LNCAP (cell line): ENCODE measurements around the gene SLC16A8.

Experiments used
- TF ChIP-seq, protein P1 (sequence below): fragments of 450-650 bp; IDR thresholded peaks from 2 replicates; pipeline ENCODE4 v1.5.1; 2017; ENCODE audit warnings: mild to moderate bottlenecking

Gene SLC16A8

DNA sequence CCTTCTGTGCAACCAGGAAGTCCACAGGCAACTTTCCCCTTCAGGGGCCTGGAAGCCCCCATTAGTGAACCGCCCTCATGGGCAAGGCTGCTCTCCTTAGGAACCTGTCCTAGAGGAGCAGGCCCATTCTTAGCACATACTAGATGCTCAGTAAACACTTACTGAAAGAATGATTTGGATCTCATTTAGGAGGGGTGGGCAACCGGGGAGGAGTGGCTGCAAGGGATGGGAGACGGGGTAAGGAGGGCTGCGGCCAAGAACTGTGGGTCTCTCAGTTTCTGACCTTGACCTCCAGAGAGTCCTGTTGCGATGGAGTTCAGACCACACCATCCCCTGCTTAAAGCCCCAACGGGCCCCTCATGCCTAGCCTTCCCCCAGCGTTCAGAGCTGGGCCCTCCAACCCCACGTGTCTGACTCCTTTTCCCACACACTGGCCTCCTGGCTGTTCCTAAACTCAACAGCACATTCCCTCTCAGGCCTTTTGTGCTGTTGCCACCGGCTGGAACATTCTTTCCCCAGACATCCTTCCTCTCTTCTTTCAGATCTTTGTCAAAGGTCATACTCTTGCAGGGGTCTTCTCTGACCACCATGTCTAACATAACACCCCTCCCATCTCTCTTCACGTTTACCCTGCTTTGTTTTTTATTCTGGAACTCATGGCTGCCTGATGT lies 47.5 kb downstream of the SLC16A8 start:
- TF ChIP-seq, protein P1, sequence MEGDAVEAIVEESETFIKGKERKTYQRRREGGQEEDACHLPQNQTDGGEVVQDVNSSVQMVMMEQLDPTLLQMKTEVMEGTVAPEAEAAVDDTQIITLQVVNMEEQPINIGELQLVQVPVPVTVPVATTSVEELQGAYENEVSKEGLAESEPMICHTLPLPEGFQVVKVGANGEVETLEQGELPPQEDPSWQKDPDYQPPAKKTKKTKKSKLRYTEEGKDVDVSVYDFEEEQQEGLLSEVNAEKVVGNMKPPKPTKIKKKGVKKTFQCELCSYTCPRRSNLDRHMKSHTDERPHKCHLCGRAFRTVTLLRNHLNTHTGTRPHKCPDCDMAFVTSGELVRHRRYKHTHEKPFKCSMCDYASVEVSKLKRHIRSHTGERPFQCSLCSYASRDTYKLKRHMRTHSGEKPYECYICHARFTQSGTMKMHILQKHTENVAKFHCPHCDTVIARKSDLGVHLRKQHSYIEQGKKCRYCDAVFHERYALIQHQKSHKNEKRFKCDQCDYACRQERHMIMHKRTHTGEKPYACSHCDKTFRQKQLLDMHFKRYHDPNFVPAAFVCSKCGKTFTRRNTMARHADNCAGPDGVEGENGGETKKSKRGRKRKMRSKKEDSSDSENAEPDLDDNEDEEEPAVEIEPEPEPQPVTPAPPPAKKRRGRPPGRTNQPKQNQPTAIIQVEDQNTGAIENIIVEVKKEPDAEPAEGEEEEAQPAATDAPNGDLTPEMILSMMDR: no peak

DNA sequence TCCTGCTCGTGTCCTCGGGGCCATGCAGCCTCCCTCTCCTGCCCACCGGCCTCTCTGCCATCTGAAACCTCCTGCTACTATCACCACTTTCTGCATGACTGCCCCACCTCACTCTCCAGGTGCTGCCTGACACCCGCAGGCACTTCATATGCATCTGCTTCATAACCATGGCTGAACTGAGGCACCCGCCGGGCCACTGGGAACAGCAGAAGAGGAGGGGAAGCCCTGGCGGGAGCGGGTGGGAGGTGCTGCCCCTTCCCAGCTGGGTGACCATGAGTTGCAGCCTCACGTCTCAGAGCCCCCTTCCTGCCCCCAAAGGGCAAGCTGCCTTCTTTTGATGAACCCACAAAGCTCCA lies 48.5 kb downstream of the SLC16A8 start:
- TF ChIP-seq, protein P1: no peak

DNA sequence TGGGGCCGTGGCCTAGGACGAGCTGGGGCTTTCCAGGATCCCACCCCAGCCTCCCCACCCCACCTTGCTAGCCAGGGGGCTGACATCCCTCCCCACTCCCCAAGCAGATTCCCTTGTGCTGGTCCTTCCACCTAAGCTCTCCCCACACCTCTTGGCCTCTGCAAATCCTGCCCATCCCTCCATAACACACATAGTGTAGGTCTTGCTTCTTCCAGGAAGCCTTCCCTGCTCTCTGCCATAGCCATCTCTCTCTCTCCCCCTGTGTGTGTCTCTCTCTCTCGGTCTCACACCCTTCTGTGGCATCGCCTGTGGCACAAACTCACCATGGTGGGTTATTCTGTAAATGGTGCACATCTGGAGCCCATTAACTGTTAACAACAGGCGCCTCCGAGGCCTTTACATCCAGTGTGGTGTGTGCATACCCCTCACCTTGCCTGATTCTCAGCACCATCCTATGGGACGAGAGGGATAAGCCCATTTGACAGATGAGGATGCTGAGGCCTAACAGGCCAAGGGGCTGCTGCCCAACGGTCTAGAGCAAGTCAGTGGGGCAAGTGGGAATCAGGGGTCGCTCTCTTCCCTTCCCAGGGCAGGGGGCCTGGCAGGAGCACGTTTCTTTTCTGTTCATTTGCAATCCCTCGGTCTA lies 49.0 kb downstream of the SLC16A8 start:
- TF ChIP-seq, protein P1: no peak

DNA sequence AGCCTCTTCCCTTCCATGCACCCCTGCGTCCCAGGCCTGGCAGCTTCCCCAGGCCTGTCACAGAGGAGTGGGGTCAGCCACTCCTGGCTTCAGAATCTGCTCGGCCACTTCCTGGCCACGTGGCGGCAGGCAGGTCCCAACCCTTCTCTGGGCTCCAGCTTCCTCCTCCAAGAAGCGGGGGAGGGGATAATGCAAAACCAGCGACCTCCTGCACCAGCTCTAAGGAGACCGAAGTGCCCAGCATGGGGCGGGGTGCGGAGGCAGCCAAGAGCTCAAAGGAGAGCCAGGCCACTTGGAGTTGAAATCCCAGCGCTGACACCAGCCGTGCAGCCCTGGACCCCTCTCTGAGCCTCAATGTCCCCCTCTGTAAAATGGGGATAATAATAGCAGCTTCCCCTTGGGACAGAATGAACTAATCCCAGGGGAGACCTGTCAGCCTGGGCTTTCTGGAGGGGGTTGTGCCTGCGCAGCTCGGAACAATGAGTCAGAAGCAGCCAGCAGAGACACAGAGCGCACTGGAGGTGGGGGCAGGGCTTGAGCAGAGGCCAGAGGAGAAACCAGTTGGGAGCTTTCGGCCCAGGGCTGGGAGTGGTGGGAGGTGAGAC lies 49.6 kb downstream of the SLC16A8 start:
- TF ChIP-seq, protein P1: no peak

DNA sequence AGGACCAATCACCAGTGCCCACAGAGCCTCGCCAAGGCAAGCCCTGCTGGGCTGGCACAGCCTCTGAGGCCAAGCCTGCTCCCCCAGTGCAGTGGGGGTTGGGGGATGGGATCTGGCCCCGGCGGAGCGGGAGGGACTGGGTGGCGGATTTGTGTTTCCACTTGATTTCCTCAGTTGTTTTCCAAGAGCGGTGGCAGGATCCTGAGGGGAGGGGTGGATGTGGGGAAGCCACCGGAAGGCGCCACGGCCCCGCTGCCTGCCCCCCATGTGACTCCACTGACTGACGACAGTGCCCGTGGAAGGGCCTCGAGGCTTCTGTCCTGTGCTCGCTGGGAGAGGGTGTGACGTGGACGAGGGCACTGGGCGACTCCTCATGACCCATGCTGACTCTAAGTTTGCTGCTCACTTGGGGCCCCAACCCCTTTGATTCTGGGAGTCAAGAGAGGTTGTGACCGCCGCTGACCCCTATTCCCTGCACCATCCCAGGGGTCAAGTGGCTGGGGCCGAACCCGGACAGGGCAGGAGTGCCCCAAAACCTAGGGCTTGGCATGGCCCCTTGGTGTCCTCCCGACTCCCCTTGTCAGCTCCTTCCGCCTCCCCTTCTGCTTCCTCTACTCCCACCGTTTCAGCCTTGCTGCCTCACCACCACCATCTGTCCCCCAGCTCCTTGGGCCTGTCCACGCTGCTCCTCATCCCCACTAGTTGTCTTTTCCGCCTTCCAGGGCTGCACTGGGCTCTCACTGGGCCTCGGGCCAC lies 50.3 kb downstream of the SLC16A8 start:
- TF ChIP-seq, protein P1: no peak

DNA sequence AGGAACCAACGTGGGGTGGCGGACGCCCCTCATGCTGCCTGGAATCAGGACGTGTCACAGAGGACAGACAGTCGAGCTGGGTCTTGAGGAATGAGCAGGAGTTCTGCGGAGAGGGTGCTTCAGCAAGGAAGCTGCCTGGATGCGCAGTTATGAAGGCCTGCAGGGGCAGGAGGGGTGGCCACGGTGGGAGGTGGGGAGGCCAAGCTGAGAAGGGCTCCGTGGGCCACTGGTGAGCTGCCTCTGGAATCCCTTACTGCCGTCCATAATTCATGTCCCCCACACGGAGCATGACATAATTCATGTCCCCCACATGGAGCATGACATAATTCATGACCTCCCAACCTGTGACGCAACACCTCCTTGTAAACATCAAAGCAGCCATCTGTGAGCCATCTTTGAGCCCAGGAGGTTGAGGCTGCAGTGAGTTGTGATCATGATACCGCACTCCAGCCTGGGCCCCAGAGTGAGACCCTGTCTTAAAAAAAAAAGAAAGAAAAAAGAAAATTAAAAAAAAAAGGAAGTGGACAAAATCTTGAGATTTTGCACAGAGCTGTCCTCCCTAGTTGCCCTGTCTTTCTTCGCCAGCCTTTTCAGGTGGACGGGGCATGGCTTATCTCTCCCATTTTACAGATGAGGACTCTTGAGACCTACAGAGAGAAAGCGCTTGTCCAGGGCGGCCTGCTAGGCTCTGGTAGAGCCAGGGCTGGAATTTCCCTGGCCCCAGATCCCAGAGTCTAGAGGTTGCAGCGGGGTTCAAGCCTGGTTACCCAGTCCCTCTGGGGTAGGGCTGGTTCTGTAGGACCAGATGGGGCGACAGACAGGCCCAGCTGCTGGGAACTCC lies 51.1 kb downstream of the SLC16A8 start:
- TF ChIP-seq, protein P1: no peak

DNA sequence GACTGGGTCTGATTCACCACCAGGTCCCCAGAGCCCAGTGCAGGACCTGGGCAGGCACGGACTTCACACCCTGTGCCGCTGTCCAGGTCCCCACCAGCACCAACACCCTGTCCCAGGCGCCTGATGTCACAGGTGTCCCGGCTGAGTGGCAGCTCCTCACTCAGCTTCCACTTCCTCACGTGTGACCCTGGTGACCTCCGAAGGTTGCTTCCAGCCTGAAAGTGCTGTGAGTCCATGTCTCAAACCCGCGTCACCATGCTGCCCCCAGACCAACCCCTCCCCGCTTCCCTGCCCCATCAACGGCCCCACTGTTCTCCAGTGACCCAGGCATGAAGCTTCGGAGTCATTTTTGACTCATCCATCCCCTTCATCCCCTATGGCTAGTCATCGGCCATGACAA lies 52.5 kb downstream of the SLC16A8 start:
- TF ChIP-seq, protein P1: no peak
